Prostate gland (tissue), 2 donors: ENCODE data around the gene NCOA1.

Source experiments
- CTCF ChIP-seq, 4 experiments: fragments of 200-600 bp in 2 of 4; fragments of 450-650 bp in 2 of 4; sonication (generic) in 2 of 4; IDR thresholded peaks; 1 replicate in 3 of 4; 2 replicates in 1 of 4; pipeline ENCODE4 v1.5.1; 2016 to 2019; ENCODE audit warnings: antibody characterized with exemption in 4 of 4, mild to moderate bottlenecking in 2 of 4, moderate library complexity in 2 of 4
- POLR2A ChIP-seq: fragments of 450-650 bp; IDR thresholded peaks from one replicate; pipeline ENCODE4 v1.6.1; 2016; ENCODE audit warnings: antibody characterized with exemption, mild to moderate bottlenecking
- POLR2AphosphoS5 ChIP-seq: sonication (generic); formaldehyde crosslinking; IDR thresholded peaks from one replicate; pipeline ENCODE4 v1.6.1; 2017; ENCODE audit warnings: antibody characterized with exemption

- TF ChIP-seq CTCF (IDR thresholded peaks at IDR 0.05) (no peak), POLR2AphosphoS5 (no peak), POLR2A (no peak)
Observed at GRCh38 chr2:24517247-24517646, 26.2 kb downstream of the NCOA1 start.
